GM21529 (cell line): ENCODE data around the gene ARHGAP10.
A peak's percentile ranks its signal among the peaks of the same experiment; 100 is the strongest.

Experiments
- ATAC-seq: cut with Tn5 transposase; IDR thresholded peaks from one replicate; pipeline ENCODE4 v1.9.1; 2021; ENCODE audit not compliant: unreplicated experiment

Gene ARHGAP10

GRCh38 chr4:148017801-148018200 is 285.9 kb downstream of the ARHGAP10 start:
- ATAC-seq = no peak

- ATAC-seq = no peak
Observed at GRCh38 chr4:148021686-148022085, 289.8 kb downstream of the ARHGAP10 start.

GRCh38 chr4:148022975-148023374 is 291.1 kb downstream of the ARHGAP10 start:
- ATAC-seq = no peak

GRCh38 chr4:148023512-148024181 is 291.8 kb downstream of the ARHGAP10 start:
- no peak for ATAC-seq

- ATAC-seq = no peak
Observed at GRCh38 chr4:148025981-148026380, 294.1 kb downstream of the ARHGAP10 start.

- ATAC-seq = no peak
Observed at GRCh38 chr4:148027201-148027600, 295.3 kb downstream of the ARHGAP10 start.

GRCh38 chr4:148029781-148030180 is 297.9 kb downstream of the ARHGAP10 start:
- no peak for ATAC-seq

GRCh38 chr4:148030193-148030873 is 298.4 kb downstream of the ARHGAP10 start:
- peak; percentile 49 for ATAC-seq

- ATAC-seq = no peak
Observed at GRCh38 chr4:148034813-148035212, 302.9 kb downstream of the ARHGAP10 start.

GRCh38 chr4:148041606-148042329 is 309.9 kb downstream of the ARHGAP10 start:
- no peak for ATAC-seq

- ATAC-seq = peak; percentile 2
Observed at GRCh38 chr4:148044089-148044911, 312.4 kb downstream of the ARHGAP10 start.

GRCh38 chr4:148044912-148045352 is 313.0 kb downstream of the ARHGAP10 start:
- peak; percentile 97 for ATAC-seq

- ATAC-seq = no peak
Observed at GRCh38 chr4:148048598-148048997, 316.7 kb downstream of the ARHGAP10 start.

- no peak for ATAC-seq
Observed at GRCh38 chr4:148051403-148051802, 319.5 kb downstream of the ARHGAP10 start.

GRCh38 chr4:148052448-148052847 is 320.6 kb downstream of the ARHGAP10 start:
- no peak for ATAC-seq

- ATAC-seq = no peak
Observed at GRCh38 chr4:148053298-148054003, 321.6 kb downstream of the ARHGAP10 start.

- ATAC-seq = no peak
Observed at GRCh38 chr4:148054275-148054674, 322.4 kb downstream of the ARHGAP10 start.

- no peak for ATAC-seq
Observed at GRCh38 chr4:148055844-148056243, 324.0 kb downstream of the ARHGAP10 start.

- ATAC-seq = peak; percentile 84
Observed at GRCh38 chr4:148056879-148057278, 325.0 kb downstream of the ARHGAP10 start.

- peak; percentile 41 for ATAC-seq
Observed at GRCh38 chr4:148057516-148057915, 325.6 kb downstream of the ARHGAP10 start.
